Measurements from ENCODE around the gene KCNQ2. TPM values are rescaled to one million over a fixed set of nuclear protein-coding genes. Genes with fewer than 3 reads are reported as not detected.
A peak's percentile ranks its signal among the peaks of the same experiment; 100 is the strongest.

Gene KCNQ2
- total and polyA plus RNA-seq, 8 donors, result 0.54 to 12.5 (median 1.5) TPM

GRCh38 chr20:63411898-63412631 is 60.4 kb downstream of the KCNQ2 start:
- intact Hi-C loops (cut with DNase I), result no loop called here
- WGBS, 2 donors, result 41 to 43% methylated on average over 39 of the region's 39 CpGs
- no peak for TF ChIP-seq CTCF (IDR thresholded peaks at IDR 0.05)
- no peaks in the 10 kb centered on the region for H3K4me1 ChIP-seq
- DNase-seq, result no peak
- no peak overlapping the region for H3K4me3 ChIP-seq
- no peaks in the 10 kb centered on the region for H3K9me3 ChIP-seq
- H3K27ac ChIP-seq, result no peak overlapping the region
- no peaks in the 10 kb centered on the region for H3K27me3 ChIP-seq
- no peaks in the 10 kb centered on the region for H3K36me3 ChIP-seq
- FAIRE-seq, result no peak
- no peak for ATAC-seq

GRCh38 chr20:63411151-63411897 is 61.1 kb downstream of the KCNQ2 start:
- no peak for FAIRE-seq
- ATAC-seq, result no peak
- Histone ChIP-seq H3K27me3 (no peaks in the 10 kb centered on the region), H3K9me3 (no peaks in the 10 kb centered on the region), H3K36me3 (no peaks in the 10 kb centered on the region), H3K27ac (no peak overlapping the region), H3K4me1 (no peaks in the 10 kb centered on the region), H3K4me3 (no peak overlapping the region)
- 57 to 64% methylated on average over 27 of the region's 27 CpGs for WGBS, 2 donors
- DNase-seq, result no peak
- intact Hi-C loops (cut with DNase I), result no loop called here
- TF ChIP-seq CTCF (IDR thresholded peaks at IDR 0.05), result no peak

GRCh38 chr20:63409834-63410435 is 62.5 kb downstream of the KCNQ2 start:
- DNase-seq (peak in 2 of 6 donors; percentile 25 to 60), FAIRE-seq (no peak), ATAC-seq (peak in 3 of 4 donors; percentile 13 to 45 (median 22))
- Histone ChIP-seq H3K4me3 (peak overlapping the region in 1 of 4 donors; percentile 24), H3K9me3 (no peaks in the 10 kb centered on the region), H3K4me1 (no peaks in the 10 kb centered on the region), H3K27me3 (no peaks in the 10 kb centered on the region), H3K27ac (no peak overlapping the region), H3K36me3 (no peaks in the 10 kb centered on the region)
- intact Hi-C loops (cut with DNase I), result no loop called here
- TF ChIP-seq CTCF (IDR thresholded peaks at IDR 0.05), result no peak
- WGBS, 2 donors, result 65 to 76% methylated on average over 19 to 21 of the region's 23 CpGs

- TF ChIP-seq CTCF (IDR thresholded peaks at IDR 0.05), result no peak
- DNase-seq (peak in 3 of 6 donors; percentile 41 to 58 (median 56)), ATAC-seq (peak in 3 of 4 donors; percentile 25 to 60 (median 27)), FAIRE-seq (no peak)
- H3K9me3 ChIP-seq, result no peaks in the 10 kb centered on the region
- H3K27me3 ChIP-seq, result no peaks in the 10 kb centered on the region
- 82 to 94% methylated on average over 18 to 21 of the region's 21 CpGs for WGBS, 2 donors
- H3K27ac ChIP-seq, result no peak overlapping the region
- H3K4me3 ChIP-seq, result no peak overlapping the region
- no peaks in the 10 kb centered on the region for H3K4me1 ChIP-seq
- no peaks in the 10 kb centered on the region for H3K36me3 ChIP-seq
- intact Hi-C loops (cut with DNase I), result no loop called here
These were observed 63.2 kb downstream of the KCNQ2 start for GRCh38 chr20:63409066-63409833.
